Peyer's patch (tissue), 4 donors: ENCODE data around the gene C2CD4D. TPM values are rescaled to one million over a fixed set of nuclear protein-coding genes. Genes with fewer than 3 reads are reported as not detected.
A peak's percentile ranks its signal among the peaks of the same experiment; 100 is the strongest.

Experiments
- DNase-seq, 3 donors: peaks; one replicate each; pipeline ENCODE4 v3.0.0-alpha.2; 2017 to 2019
- H3K27ac ChIP-seq, 4 donors: fragments of 200-600 bp; sonication (generic); one replicate each; pipeline ENCODE4 v1.5.1; 2016 to 2019
- H3K27me3 ChIP-seq, 2 donors: fragments of 200-600 bp; sonication (generic); one replicate each; pipeline ENCODE4 v1.5.1; 2019
- H3K36me3 ChIP-seq, 3 donors: fragments of 200-600 bp; sonication (generic); one replicate each; pipeline ENCODE4 v1.5.1; 2016 to 2019
- H3K4me1 ChIP-seq, 4 donors: fragments of 200-600 bp; sonication (generic); one replicate each; pipeline ENCODE4 v1.5.1; 2016 to 2019
- H3K4me3 ChIP-seq, 4 donors: fragments of 200-600 bp; sonication (generic); 1 replicate in 3 of 4; 2 replicates in 1 of 4; pipeline ENCODE4 v1.5.1; 2016 to 2019; ENCODE audit warnings: mild to moderate bottlenecking in 1 of 4
- H3K9me3 ChIP-seq, 4 donors: fragments of 200-600 bp; sonication (generic); one replicate each; pipeline ENCODE4 v1.5.1; 2016 to 2019; ENCODE audit warnings: mild to moderate bottlenecking in 1 of 4
- CTCF ChIP-seq, 6 experiments: fragments of 450-650 bp in 4 of 6; fragments of 200-600 bp in 2 of 6; sonication (generic) in 1 of 6; IDR thresholded peaks; one replicate each; pipeline ENCODE4 v1.5.1; 2017 to 2019; ENCODE audit warnings: antibody characterized with exemption in 6 of 6, mild to moderate bottlenecking in 3 of 6, moderate library complexity in 1 of 6
- POLR2A ChIP-seq, 2 donors: fragments of 450-650 bp; IDR thresholded peaks; one replicate each; pipeline ENCODE4 v1.5.1; 2017; ENCODE audit warnings: antibody characterized with exemption in 2 of 2, mild to moderate bottlenecking in 2 of 2, moderate library complexity in 2 of 2
- total RNA-seq, 4 donors: library from RNA; depleted of rRNA; stranded (reverse); fragments of >200 nt; gene quantifications; one replicate each; pipeline ENCODE4 v1.1.0, GENCODE V29; 2016

The C2CD4D gene
- total RNA-seq, 4 donors from 2014 or later = 0.54 TPM; not detected in 3

- H3K4me3 ChIP-seq = no peak overlapping the region
- TF ChIP-seq POLR2A (IDR thresholded peaks at IDR 0.05) (no peak), CTCF (IDR thresholded peaks at IDR 0.05) (no peak)
- no peaks in the 10 kb centered on the region for H3K27me3 ChIP-seq
- no peaks in the 10 kb centered on the region for H3K4me1 ChIP-seq
- H3K36me3 ChIP-seq = peaks cover 0 to 6% (median 0%) of the 10 kb centered on the region in 3 donors
- no peaks in the 10 kb centered on the region for H3K9me3 ChIP-seq
- DNase-seq = peak in 1 of 3 donors; percentile 9
- no peak overlapping the region for H3K27ac ChIP-seq
Observed at GRCh38 chr1:151819976-151820623, 19.5 kb downstream of the C2CD4D start.

- Histone ChIP-seq H3K4me3 (no peak overlapping the region), H3K27me3 (no peaks in the 10 kb centered on the region), H3K4me1 (no peaks in the 10 kb centered on the region), H3K36me3 (peaks cover 0 to 11% (median 0%) of the 10 kb centered on the region in 3 donors), H3K27ac (no peak overlapping the region), H3K9me3 (no peaks in the 10 kb centered on the region)
- peak in 1 of 3 donors; percentile 15 for DNase-seq
- TF ChIP-seq POLR2A (IDR thresholded peaks at IDR 0.05) (no peak), CTCF (IDR thresholded peaks at IDR 0.05) (no peak)
Observed at GRCh38 chr1:151819227-151819835, 20.3 kb downstream of the C2CD4D start.

- Histone ChIP-seq H3K9me3 (no peaks in the 10 kb centered on the region), H3K36me3 (peaks cover 0 to 18% (median 0%) of the 10 kb centered on the region in 3 donors), H3K4me1 (no peaks in the 10 kb centered on the region)
Observed at GRCh38 chr1:151817353-151817730, 22.3 kb downstream of the C2CD4D start.

GRCh38 chr1:151816548-151817352 is 22.9 kb downstream of the C2CD4D start:
- H3K36me3 ChIP-seq = peaks cover 0 to 18% (median 0%) of the 10 kb centered on the region in 3 donors
- no peaks in the 10 kb centered on the region for H3K9me3 ChIP-seq
- no peak for DNase-seq
- H3K4me3 ChIP-seq = no peak overlapping the region
- H3K27ac ChIP-seq = peak overlapping the region in 1 of 4 donors; percentile 31
- TF ChIP-seq CTCF (IDR thresholded peaks at IDR 0.05) (no peak), POLR2A (IDR thresholded peaks at IDR 0.05) (no peak)
- H3K27me3 ChIP-seq = no peaks in the 10 kb centered on the region
- H3K4me1 ChIP-seq = no peaks in the 10 kb centered on the region

More at GRCh38 chr1:151817353-151817730, 22.3 kb downstream of the C2CD4D start:
- Histone ChIP-seq H3K4me3 (no peak overlapping the region), H3K27me3 (no peaks in the 10 kb centered on the region), H3K27ac (no peak overlapping the region)
- TF ChIP-seq CTCF (IDR thresholded peaks at IDR 0.05) (no peak), POLR2A (IDR thresholded peaks at IDR 0.05) (no peak)
- DNase-seq = no peak

GRCh38 chr1:151815716-151816327 is 23.8 kb downstream of the C2CD4D start:
- no peak for TF ChIP-seq CTCF (IDR thresholded peaks at IDR 0.05)
- no peak for TF ChIP-seq POLR2A (IDR thresholded peaks at IDR 0.05)
- peak overlapping the region in 1 of 4 donors; percentile 31 for H3K27ac ChIP-seq
- no peak overlapping the region for H3K4me3 ChIP-seq
- H3K27me3 ChIP-seq = no peaks in the 10 kb centered on the region
- H3K4me1 ChIP-seq = no peaks in the 10 kb centered on the region
- DNase-seq = peak in 2 of 3 donors; percentile 52 to 79
- no peaks in the 10 kb centered on the region for H3K9me3 ChIP-seq
- peaks cover 0 to 18% (median 0%) of the 10 kb centered on the region in 3 donors for H3K36me3 ChIP-seq
